A549 (cell line): ENCODE data around the gene FDXACB1. TPM values are rescaled to one million over a fixed set of nuclear protein-coding genes. Genes with fewer than 3 reads are reported as not detected.

Source experiments
- ATAC-seq, 2 experiments: fragments of 200-7000 bp in 1 of 2; fragments of >200 bp in 1 of 2; cut with Nextera tagmentation in 1 of 2; cut with Tn5 transposase in 1 of 2; 3 replicates each; pipeline versions ENCODE4 v1.8.0 to v1.9.1; 2018 to 2020; ENCODE audit warnings: mild to moderate bottlenecking in 1 of 2, moderate library complexity in 1 of 2
- CTCF ChIA-PET: fragments of 300-600 bp; sonication (Branson Sonifier 250); formaldehyde crosslinking; extraction: SDS; loops from one replicate; lab custom pipeline; 2021; ENCODE audit warnings: antibody characterized with exemption, inconsistent platforms; lab: Yijun Ruan, JAX
- POLR2A ChIA-PET: fragments of 350-600 bp; formaldehyde crosslinking; extraction: SDS; loops from one replicate; lab custom pipeline; 2021; ENCODE audit warnings: antibody characterized with exemption, inconsistent platforms; lab: Yijun Ruan, JAX
- DNase-seq, 2 experiments: peaks; one replicate each; pipeline versions ENCODE4 v3.0.0 to v3.0.0-alpha.2; 2011 to 2016; ENCODE audit warnings: low read depth in 1 of 2, low spot score in 1 of 2
- FAIRE-seq: peaks from 2 replicates; lab custom pipeline; 2011; peaks lifted over from hg19 to GRCh38; lab: Jason Lieb, UNC
- H3K27ac ChIP-seq, 2 experiments: fragments of >200 bp; sonication (Bioruptor Twin); formaldehyde crosslinking; 3 replicates each; pipeline ENCODE4 v1.5.1; 2016 to 2017
- H3K4me1 ChIP-seq: fragments of >200 bp; sonication (Bioruptor Twin); formaldehyde crosslinking; 3 replicates; pipeline ENCODE4 v1.6.1; 2016
- H3K4me2 ChIP-seq: fragments of >200 bp; sonication (Bioruptor Twin); formaldehyde crosslinking; 3 replicates; pipeline ENCODE4 v1.6.1; 2016
- H3K4me3 ChIP-seq: fragments of >200 bp; sonication (Bioruptor Twin); formaldehyde crosslinking; 3 replicates; pipeline ENCODE4 v1.5.1; 2016
- H3K9me3 ChIP-seq: fragments of >200 bp; sonication (Bioruptor Twin); formaldehyde crosslinking; 3 replicates; pipeline ENCODE4 v1.6.1; 2016
- BHLHE40 ChIP-seq: IDR thresholded peaks from 2 replicates; pipeline ENCODE4 v1.6.1; 2012; ENCODE audit warnings: low read depth, low read length, inconsistent platforms
- EP300 ChIP-seq, 2 experiments: fragments of >200 bp; sonication (Bioruptor Twin); formaldehyde crosslinking; IDR thresholded peaks; 2 replicates in 1 of 2; 3 replicates in 1 of 2; pipeline ENCODE4 v1.6.1; 2016 to 2017
- FOXS1 ChIP-seq: fragments of 250-450 bp; sonication (Bioruptor Pico); IDR thresholded peaks from 2 replicates; pipeline ENCODE4 v1.5.0; 2020; ENCODE audit warnings: mild to moderate bottlenecking, moderate library complexity
- GATA3 ChIP-seq: IDR thresholded peaks from 2 replicates; pipeline ENCODE4 v1.6.1; 2012; ENCODE audit warnings: borderline replicate concordance
- HDAC2 ChIP-seq: fragments of 200-600 bp; sonication (generic); IDR thresholded peaks from 2 replicates; pipeline ENCODE4 v1.6.1; 2016
- HES2 ChIP-seq: fragments of >200 bp; sonication (Bioruptor Twin); formaldehyde crosslinking; IDR thresholded peaks from 2 replicates; pipeline ENCODE4 v1.6.1; 2016
- HOXA7 ChIP-seq: fragments of 250-450 bp; sonication (Bioruptor Pico); IDR thresholded peaks from 2 replicates; pipeline ENCODE4 v1.5.0; 2020; ENCODE audit warnings: mild to moderate bottlenecking, moderate library complexity
- HOXB13 ChIP-seq: fragments of 250-450 bp; sonication (Bioruptor Pico); IDR thresholded peaks from 2 replicates; pipeline ENCODE4 v1.5.0; 2020; ENCODE audit warnings: low read depth, mild to moderate bottlenecking, moderate library complexity
- HOXB5 ChIP-seq: fragments of 250-450 bp; sonication (Bioruptor Pico); IDR thresholded peaks from 2 replicates; pipeline ENCODE4 v1.5.0; 2020; ENCODE audit warnings: mild to moderate bottlenecking, moderate library complexity
- JUNB ChIP-seq: fragments of >200 bp; sonication (Bioruptor Twin); formaldehyde crosslinking; IDR thresholded peaks from 2 replicates; pipeline ENCODE4 v1.6.1; 2016
- MAFK ChIP-seq: fragments of 450-650 bp; IDR thresholded peaks from 2 replicates; pipeline ENCODE4 v1.6.1; 2014; ENCODE audit not compliant: partially characterized antibody
- MAX ChIP-seq: IDR thresholded peaks from 2 replicates; pipeline ENCODE4 v1.6.1; 2012
- MYC ChIP-seq: IDR thresholded peaks from 2 replicates; pipeline ENCODE4 v1.6.1; 2012; ENCODE audit warnings: mild to moderate bottlenecking, inconsistent platforms, low read length, improper control_type of control experiment, borderline replicate concordance
- PHF8 ChIP-seq: fragments of 200-600 bp; sonication (generic); IDR thresholded peaks from 2 replicates; pipeline ENCODE4 v1.6.1; 2016; ENCODE audit warnings: low read depth, mild to moderate bottlenecking, antibody characterized with exemption, moderate library complexity, borderline replicate concordance
- POLR2A ChIP-seq: IDR thresholded peaks from 2 replicates; pipeline ENCODE4 v1.6.1; 2012; ENCODE audit warnings: mild to moderate bottlenecking, low read length
- POLR2AphosphoS2 ChIP-seq: conservative IDR thresholded peaks from 2 replicates; pipeline ENCODE4 v1.6.1; 2012; ENCODE audit warnings: low read length, improper control_type of control experiment, inconsistent platforms
- RAD21 ChIP-seq, 2 experiments: fragments of >200 bp in 1 of 2; sonication (Bioruptor Twin) in 1 of 2; formaldehyde crosslinking in 1 of 2; IDR thresholded peaks in 1 of 2; conservative IDR thresholded peaks in 1 of 2; 2 replicates in 1 of 2; 3 replicates in 1 of 2; pipeline ENCODE4 v1.6.1; 2012 to 2018; ENCODE audit warnings: inconsistent platforms in 1 of 2
- RCOR1 ChIP-seq: fragments of 150-350 bp; IDR thresholded peaks from 2 replicates; pipeline ENCODE4 v1.6.1; 2014; ENCODE audit warnings: antibody characterized with exemption, low read length, low read depth
- RFX5 ChIP-seq: fragments of 450-650 bp; IDR thresholded peaks from 2 replicates; pipeline ENCODE4 v1.7.1; 2014; ENCODE audit warnings: antibody characterized with exemption, mild to moderate bottlenecking, moderate library complexity
- SREBF2 ChIP-seq: fragments of 450-650 bp; IDR thresholded peaks from 2 replicates; pipeline ENCODE4 v1.6.1; 2014; ENCODE audit warnings: mild to moderate bottlenecking, moderate library complexity
- TP53 ChIP-seq: fragments of 250-450 bp; sonication (Bioruptor Pico); IDR thresholded peaks from 2 replicates; pipeline ENCODE4 v1.5.0; 2021; ENCODE audit warnings: mild to moderate bottlenecking, moderate library complexity
- ZC3H11A ChIP-seq: fragments of 450-650 bp; IDR thresholded peaks from 2 replicates; pipeline ENCODE4 v1.6.1; 2014; ENCODE audit warnings: antibody characterized with exemption, mild to moderate bottlenecking
- WGBS: methylation state at CpG from one replicate; pipeline ENCODE4 v1.1.6; 2017; ENCODE audit errors: missing lambda C conversion rate; 5-methylcytosine and 5-hydroxymethylcytosine counted together
- polyA plus RNA-seq, 4 experiments: library from polyadenylated mRNA; depleted of rRNA in 3 of 4; stranded (reverse); fragments of >200 nt; fragmentation: RNase III in 1 of 4; extraction: RNeasy Plus Mini Kit Qiagen cat#74134 plus additional on column Dnase treatment in 1 of 4; gene quantifications; 2 replicates in 3 of 4; 3 replicates in 1 of 4; pipeline ENCODE4 v1.2.3, GENCODE V29; 2011 to 2017
- TF ChIP-seq, protein P1 (sequence below): fragments of 150-350 bp; IDR thresholded peaks from 2 replicates; pipeline ENCODE4 v1.6.1; 2014; ENCODE audit warnings: low read depth, mild to moderate bottlenecking, low read length
- TF ChIP-seq, protein P2 (sequence below): IDR thresholded peaks from 2 replicates; pipeline ENCODE4 v1.6.1; 2012; ENCODE audit warnings: low read depth, borderline replicate concordance
- TF ChIP-seq, protein P3 (sequence below): fragments of 250-450 bp; sonication (Bioruptor Pico); IDR thresholded peaks from 2 replicates; pipeline ENCODE4 v1.5.0; 2020; ENCODE audit warnings: low read depth, mild to moderate bottlenecking, moderate library complexity
- TF ChIP-seq, protein P4 (sequence below): fragments of >200 bp; sonication (Bioruptor Twin); formaldehyde crosslinking; IDR thresholded peaks from 3 replicates; pipeline ENCODE4 v1.5.1; 2016

Gene FDXACB1
- polyA plus RNA-seq, 2 of the 4 experiments (the other 2 are of a cell fraction): 1.9 to 2.4 TPM

GRCh38 chr11:111852103-111852502 lies 26.9 kb downstream of the FDXACB1 start:
- no peak overlapping the region for H3K4me2 ChIP-seq
- POLR2A ChIA-PET: interaction anchor here (0.7 kb wide), 1 partner anchor 10 kb away, joined by 3 read pairs; no protein-coding TSS in a partner anchor
- CTCF ChIA-PET: interaction anchor here (1.4 to 1.5 kb wide), 2 partner anchors 9 to 13 kb away, joined by 3 read pairs; no protein-coding TSS in a partner anchor

GRCh38 chr11:111851636-111852035 lies 27.3 kb downstream of the FDXACB1 start:
- no peak for FAIRE-seq

More at GRCh38 chr11:111852103-111852502, 26.9 kb downstream of the FDXACB1 start:
- no peak overlapping the region for H3K27ac ChIP-seq
- no peaks in the 10 kb centered on the region for H3K9me3 ChIP-seq
- FAIRE-seq: no peak
- no peak overlapping the region for H3K4me3 ChIP-seq
- DNase-seq: no peak
- H3K4me1 ChIP-seq: no peaks in the 10 kb centered on the region
- WGBS: 76% methylated on average over 2 of the region's 2 CpGs
- TF ChIP-seq HOXA7 (CRISPR knock-in tag): no peak
- TF ChIP-seq MAFK: peak; percentile 39
- no peak for ATAC-seq

GRCh38 chr11:111851067-111851466 lies 27.9 kb downstream of the FDXACB1 start:
- FAIRE-seq: no peak
- CTCF ChIA-PET: interaction anchor here (0.6 to 1.7 kb wide), 5 partner anchors 10 to 263 kb away, joined by 3 to 4 read pairs (median 3); no protein-coding TSS in a partner anchor
- POLR2A ChIA-PET: interaction anchor here (0.6 kb wide), 1 partner anchor 76 kb away, joined by 3 read pairs; no protein-coding TSS in a partner anchor
- Histone ChIP-seq H3K27ac (no peak overlapping the region), H3K4me3 (no peak overlapping the region), H3K9me3 (no peaks in the 10 kb centered on the region), H3K4me2 (no peak overlapping the region), H3K4me1 (no peaks in the 10 kb centered on the region)
- WGBS: 92% methylated on average over 8 of the region's 8 CpGs
- TF ChIP-seq MYC (no peak), EP300 (IDR thresholded peaks at IDR 0.05) (no peak), POLR2AphosphoS2 (no peak), PHF8 (no peak), RFX5 (no peak), GATA3 (no peak), FOXS1 (CRISPR knock-in tag) (no peak), HOXB5 (CRISPR knock-in tag) (no peak), POLR2A (no peak), HOXB13 (CRISPR knock-in tag) (no peak), TP53 (CRISPR knock-in tag) (no peak), HDAC2 (no peak), BHLHE40 (no peak), JUNB (no peak), SREBF2 (no peak)
- TF ChIP-seq, protein P1, sequence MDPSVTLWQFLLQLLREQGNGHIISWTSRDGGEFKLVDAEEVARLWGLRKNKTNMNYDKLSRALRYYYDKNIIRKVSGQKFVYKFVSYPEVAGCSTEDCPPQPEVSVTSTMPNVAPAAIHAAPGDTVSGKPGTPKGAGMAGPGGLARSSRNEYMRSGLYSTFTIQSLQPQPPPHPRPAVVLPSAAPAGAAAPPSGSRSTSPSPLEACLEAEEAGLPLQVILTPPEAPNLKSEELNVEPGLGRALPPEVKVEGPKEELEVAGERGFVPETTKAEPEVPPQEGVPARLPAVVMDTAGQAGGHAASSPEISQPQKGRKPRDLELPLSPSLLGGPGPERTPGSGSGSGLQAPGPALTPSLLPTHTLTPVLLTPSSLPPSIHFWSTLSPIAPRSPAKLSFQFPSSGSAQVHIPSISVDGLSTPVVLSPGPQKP: no peak
- TF ChIP-seq, protein P2, sequence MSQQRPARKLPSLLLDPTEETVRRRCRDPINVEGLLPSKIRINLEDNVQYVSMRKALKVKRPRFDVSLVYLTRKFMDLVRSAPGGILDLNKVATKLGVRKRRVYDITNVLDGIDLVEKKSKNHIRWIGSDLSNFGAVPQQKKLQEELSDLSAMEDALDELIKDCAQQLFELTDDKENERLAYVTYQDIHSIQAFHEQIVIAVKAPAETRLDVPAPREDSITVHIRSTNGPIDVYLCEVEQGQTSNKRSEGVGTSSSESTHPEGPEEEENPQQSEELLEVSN: no peak
- TF ChIP-seq, protein P3, sequence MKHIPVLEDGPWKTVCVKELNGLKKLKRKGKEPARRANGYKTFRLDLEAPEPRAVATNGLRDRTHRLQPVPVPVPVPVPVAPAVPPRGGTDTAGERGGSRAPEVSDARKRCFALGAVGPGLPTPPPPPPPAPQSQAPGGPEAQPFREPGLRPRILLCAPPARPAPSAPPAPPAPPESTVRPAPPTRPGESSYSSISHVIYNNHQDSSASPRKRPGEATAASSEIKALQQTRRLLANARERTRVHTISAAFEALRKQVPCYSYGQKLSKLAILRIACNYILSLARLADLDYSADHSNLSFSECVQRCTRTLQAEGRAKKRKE (CRISPR knock-in tag): no peak
- no peak for ATAC-seq
- no peak for DNase-seq

More at GRCh38 chr11:111851636-111852035, 27.3 kb downstream of the FDXACB1 start:
- ChIA-PET CTCF (interaction anchor here (1.4 to 1.7 kb wide), 3 partner anchors 9 to 264 kb away, joined by 3 to 4 read pairs (median 3); no protein-coding TSS in a partner anchor), POLR2A (interaction anchor here (0.6 kb wide), 1 partner anchor 75 kb away, joined by 3 read pairs; no protein-coding TSS in a partner anchor)
- no peak for ATAC-seq
- Histone ChIP-seq H3K4me1 (no peaks in the 10 kb centered on the region), H3K27ac (no peak overlapping the region), H3K4me3 (no peak overlapping the region), H3K9me3 (no peaks in the 10 kb centered on the region), H3K4me2 (no peak overlapping the region)
- no peak for DNase-seq
- TF ChIP-seq ZC3H11A (no peak), RAD21 (conservative IDR thresholded peaks at IDR 0.05 in 1 of 2, IDR thresholded peaks at IDR 0.05 in 1 of 2) (peak; percentile 14 to 25; a peak in 2 of 5 replicates), RCOR1 (no peak), EP300 (IDR thresholded peaks at IDR 0.05) (no peak), HES2 (no peak), BHLHE40 (no peak), MAX (no peak)
- TF ChIP-seq, protein P4, sequence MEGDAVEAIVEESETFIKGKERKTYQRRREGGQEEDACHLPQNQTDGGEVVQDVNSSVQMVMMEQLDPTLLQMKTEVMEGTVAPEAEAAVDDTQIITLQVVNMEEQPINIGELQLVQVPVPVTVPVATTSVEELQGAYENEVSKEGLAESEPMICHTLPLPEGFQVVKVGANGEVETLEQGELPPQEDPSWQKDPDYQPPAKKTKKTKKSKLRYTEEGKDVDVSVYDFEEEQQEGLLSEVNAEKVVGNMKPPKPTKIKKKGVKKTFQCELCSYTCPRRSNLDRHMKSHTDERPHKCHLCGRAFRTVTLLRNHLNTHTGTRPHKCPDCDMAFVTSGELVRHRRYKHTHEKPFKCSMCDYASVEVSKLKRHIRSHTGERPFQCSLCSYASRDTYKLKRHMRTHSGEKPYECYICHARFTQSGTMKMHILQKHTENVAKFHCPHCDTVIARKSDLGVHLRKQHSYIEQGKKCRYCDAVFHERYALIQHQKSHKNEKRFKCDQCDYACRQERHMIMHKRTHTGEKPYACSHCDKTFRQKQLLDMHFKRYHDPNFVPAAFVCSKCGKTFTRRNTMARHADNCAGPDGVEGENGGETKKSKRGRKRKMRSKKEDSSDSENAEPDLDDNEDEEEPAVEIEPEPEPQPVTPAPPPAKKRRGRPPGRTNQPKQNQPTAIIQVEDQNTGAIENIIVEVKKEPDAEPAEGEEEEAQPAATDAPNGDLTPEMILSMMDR: peak; percentile 25; the same call in 1 of the 3 replicates
